HepG2 (cell line): ENCODE data around the gene AGXT. TPM values are rescaled to one million over a fixed set of nuclear protein-coding genes. Genes with fewer than 3 reads are reported as not detected.

Experiments used
- ATAC-seq: fragments of 200-7000 bp; cut with Tn5 transposase; 3 replicates; pipeline ENCODE4 v1.9.1; 2020; ENCODE audit warnings: mild to moderate bottlenecking, moderate library complexity
- BruUV-seq: library from RNA; stranded (reverse); fragments of 400-500 nt; replicated peaks from 2 replicates; lab custom pipeline; 2021; lab: Mats Ljungman, UMichigan
- CTCF ChIA-PET: fragments of 300-600 bp; formaldehyde crosslinking; extraction: SDS; loops from one replicate; lab custom pipeline; 2021; ENCODE audit warnings: low total read pairs, inconsistent platforms, low intra/inter-chr PET ratio; lab: Yijun Ruan, JAX
- POLR2A ChIA-PET: fragments of 350-600 bp; sonication (Branson Sonifier 250); formaldehyde crosslinking; loops from one replicate; lab custom pipeline; 2020; ENCODE audit warnings: antibody characterized with exemption, inconsistent platforms; lab: Yijun Ruan, JAX
- DNase-seq: peaks from one replicate; pipeline ENCODE4 v3.0.0-alpha.2; 2015; ENCODE audit warnings: low spot score
- FAIRE-seq: peaks from 3 replicates; lab custom pipeline; 2011; peaks lifted over from hg19 to GRCh38; lab: Jason Lieb, UNC
- H2AFZ ChIP-seq: one replicate; pipeline ENCODE4 v1.6.1; 2011; ENCODE audit warnings: low read length, inconsistent platforms
- H3K27ac ChIP-seq: fragments of 300-600 bp; 3 replicates; pipeline ENCODE4 v1.8.0; 2011; ENCODE audit warnings: mixed run types, mild to moderate bottlenecking, mixed read lengths, low read length, inconsistent platforms; ENCODE audit not compliant: insufficient read depth; ENCODE audit errors: extremely low read length
- H3K27me3 ChIP-seq, 2 experiments: fragments of 200-600 bp in 1 of 2; 2 replicates in 1 of 2; 3 replicates in 1 of 2; pipeline versions ENCODE4 v1.6.0 to v1.8.0; 2011; ENCODE audit warnings: low read length in 2 of 2, mild to moderate bottlenecking in 2 of 2, moderate library complexity in 2 of 2, inconsistent platforms in 1 of 2; ENCODE audit not compliant: insufficient read depth in 2 of 2, control insufficient read depth in 1 of 2
- H3K36me3 ChIP-seq, 2 experiments: fragments of 200-600 bp in 1 of 2; replicated peaks in 1 of 2; 2 replicates in 1 of 2; 3 replicates in 1 of 2; pipeline versions ENCODE4 v1.5.1 to v1.8.0; 2011; ENCODE audit warnings: low read length in 2 of 2, inconsistent platforms in 1 of 2; ENCODE audit not compliant: insufficient read depth in 2 of 2, control insufficient read depth in 1 of 2
- H3K4me1 ChIP-seq: 2 replicates; pipeline ENCODE4 v1.5.1; 2012; ENCODE audit warnings: low read length, inconsistent platforms; ENCODE audit not compliant: insufficient read depth
- H3K4me2 ChIP-seq: 2 replicates; pipeline ENCODE4 v1.6.0; 2011; ENCODE audit warnings: low read depth, low read length, inconsistent platforms
- H3K4me3 ChIP-seq, 3 experiments: fragments of 200-600 bp in 1 of 3; sonication (generic), shearing (Covaris generic) in 1 of 3; replicated peaks in 1 of 3; 2 replicates each; pipeline ENCODE4 v1.5.1; 2011 to 2016; ENCODE audit warnings: low read length in 3 of 3, inconsistent platforms in 2 of 3, low read depth in 2 of 3, mild to moderate bottlenecking in 2 of 3, control low read depth in 1 of 3, mixed read lengths in 1 of 3; ENCODE audit not compliant: insufficient read depth in 1 of 3
- H3K79me2 ChIP-seq: one replicate; pipeline ENCODE4 v1.6.1; 2011; ENCODE audit warnings: low read length, inconsistent platforms; ENCODE audit not compliant: insufficient read depth
- H3K9ac ChIP-seq: 2 replicates; pipeline ENCODE4 v1.6.0; 2011; ENCODE audit warnings: mild to moderate bottlenecking, low read depth, low read length, inconsistent platforms; ENCODE audit not compliant: insufficient read depth
- H3K9me3 ChIP-seq: 2 replicates; pipeline ENCODE4 v1.5.1; 2012; ENCODE audit warnings: mild to moderate bottlenecking, low read length
- H4K20me1 ChIP-seq: 2 replicates; pipeline ENCODE4 v1.6.0; 2011; ENCODE audit warnings: inconsistent platforms, mild to moderate bottlenecking, low read length, moderate library complexity; ENCODE audit not compliant: insufficient read depth
- ATAD3A ChIP-seq: sonication (generic); formaldehyde crosslinking; IDR thresholded peaks from 2 replicates; pipeline ENCODE4 v1.4.0; 2020; ENCODE audit warnings: missing genetic modification reagents
- ESRRA ChIP-seq: sonication (generic); formaldehyde crosslinking; IDR thresholded peaks from 2 replicates; pipeline ENCODE4 v1.5.1; 2020; ENCODE audit warnings: mild to moderate bottlenecking, low read depth, missing genetic modification reagents
- FOXA1 ChIP-seq, 2 experiments: fragments of 450-650 bp in 1 of 2; sonication (generic) in 1 of 2; formaldehyde crosslinking in 1 of 2; IDR thresholded peaks; 2 replicates each; pipeline versions ENCODE4 v1.4.0 to v1.6.1; 2016 to 2020; ENCODE audit warnings: missing genetic modification reagents in 1 of 2
- HNF4A ChIP-seq: sonication (generic); formaldehyde crosslinking; IDR thresholded peaks from 2 replicates; pipeline ENCODE4 v1.4.0; 2020; ENCODE audit warnings: missing genetic modification reagents
- MYC ChIP-seq: sonication (generic); formaldehyde crosslinking; IDR thresholded peaks from 2 replicates; pipeline ENCODE4 v1.9.0; 2021; ENCODE audit warnings: missing genetic modification reagents, borderline replicate concordance
- NR0B2 ChIP-seq: sonication (generic); formaldehyde crosslinking; IDR thresholded peaks from 2 replicates; pipeline ENCODE4 v1.4.0; 2020; ENCODE audit warnings: mild to moderate bottlenecking, missing genetic modification reagents
- PHB2 ChIP-seq: fragments of 450-650 bp; IDR thresholded peaks from 2 replicates; pipeline ENCODE4 v1.6.1; 2018; ENCODE audit not compliant: partially characterized antibody
- PHF5A ChIP-seq: IDR thresholded peaks from one replicate; pipeline ENCODE4 v1.6.1; 2018; ENCODE audit warnings: low read depth, missing genetic modification reagents; ENCODE audit not compliant: unreplicated experiment
- RARG ChIP-seq: sonication (generic); formaldehyde crosslinking; IDR thresholded peaks from 2 replicates; pipeline ENCODE4 v1.4.0; 2020; ENCODE audit warnings: low read depth, mild to moderate bottlenecking, missing genetic modification reagents
- RXRA ChIP-seq: sonication (generic); formaldehyde crosslinking; IDR thresholded peaks from 2 replicates; pipeline ENCODE4 v1.5.1; 2020; ENCODE audit warnings: missing genetic modification reagents
- SOX6 ChIP-seq, 2 experiments: fragments of 450-650 bp in 1 of 2; sonication (generic) in 1 of 2; formaldehyde crosslinking in 1 of 2; IDR thresholded peaks; 2 replicates each; pipeline versions ENCODE4 v1.4.0 to v1.6.1; 2017 to 2020; ENCODE audit warnings: antibody characterized with exemption in 1 of 2, mild to moderate bottlenecking in 1 of 2, missing genetic modification reagents in 1 of 2
- TAF1 ChIP-seq: sonication (generic); formaldehyde crosslinking; IDR thresholded peaks from 2 replicates; pipeline ENCODE4 v1.4.0; 2020; ENCODE audit warnings: missing genetic modification reagents
- ZHX2 ChIP-seq, 2 experiments: sonication (generic) in 1 of 2; formaldehyde crosslinking in 1 of 2; IDR thresholded peaks; 2 replicates each; pipeline versions ENCODE4 v1.6.1 to v1.9.0; 2014 to 2022; ENCODE audit warnings: antibody characterized with exemption in 1 of 2, borderline replicate concordance in 1 of 2, inconsistent platforms in 1 of 2, low read depth in 1 of 2, missing genetic modification reagents in 1 of 2
- ZNF136 ChIP-seq: sonication (generic); formaldehyde crosslinking; IDR thresholded peaks from 2 replicates; pipeline ENCODE4 v1.8.1; 2022; ENCODE audit warnings: low read depth, mild to moderate bottlenecking, moderate library complexity, missing genetic modification reagents
- ZNF770 ChIP-seq: sonication (generic); formaldehyde crosslinking; IDR thresholded peaks from 2 replicates; pipeline ENCODE4 v1.5.0; 2020; ENCODE audit warnings: mild to moderate bottlenecking, missing genetic modification reagents
- WGBS: methylation state at CpG from one replicate; pipeline ENCODE4 v1.1.6; 2017; ENCODE audit warnings: low lambda C conversion rate; 5-methylcytosine and 5-hydroxymethylcytosine counted together
- in situ Hi-C: cut with HindIII; loops from 2 replicates; pipeline ENCODE4 v1.10.0; 2017; ENCODE audit warnings: low pct_unique_long_range_greater_than_20kb; ENCODE audit not compliant: extremely low pct_ligation_motif_present
- intact Hi-C: fragments of 100-400 bp; cut with micrococcal nuclease; formaldehyde crosslinking; loops from one replicate; pipeline ENCODE4 v1.10.0; 2022; ENCODE audit not compliant: unreplicated experiment
- polyA plus RNA-seq, 8 experiments: library from polyadenylated mRNA; depleted of rRNA in 3 of 8; stranded (reverse) in 7 of 8; unstranded in 1 of 8; fragments of >200 nt; fragmentation: Illumina TruSeq in 4 of 8; extraction: Trizol in 4 of 8; gene quantifications; 2 replicates each; pipeline versions ENCODE4 v1.2.1 to v1.2.3, GENCODE V29; 2011 to 2016; ENCODE audit warnings: low read depth in 4 of 8, missing spikeins in 1 of 8, mixed read lengths in 1 of 8; ENCODE audit not compliant: insufficient read depth in 1 of 8
- total RNA-seq, 5 experiments: library from RNA; depleted of rRNA; stranded (reverse); fragments of >200 nt; fragmentation: Illumina TruSeq; extraction: Trizol; gene quantifications; 2 replicates each; pipeline ENCODE4 v1.2.3, GENCODE V29; 2016; ENCODE audit warnings: low read depth in 1 of 5

Gene AGXT
- total and polyA plus RNA-seq, 2 of the 13 experiments (the other 11 are each of a cell fraction or from before 2014, with no cell fraction given) = 41.9 to 96.1 TPM

- BruUV-seq = no TSS peak
- POLR2A ChIA-PET = interaction anchor here (0.9 to 1.6 kb wide), 2 partner anchors 26 to 45 kb away, joined by 3 to 10 read pairs; no protein-coding TSS in a partner anchor
- WGBS = 28% methylated on average over 9 of the region's 14 CpGs
- intact Hi-C loops = loop anchor here (2.0 kb wide), 1 partner anchor 45 kb away; no protein-coding TSS in a partner anchor
- no peak overlapping the region for H3K9ac ChIP-seq
- H4K20me1 ChIP-seq = no peaks in the 10 kb centered on the region
- no peak overlapping the region for H2AFZ ChIP-seq
- no peaks in the 10 kb centered on the region for H3K36me3 ChIP-seq
- H3K4me1 ChIP-seq = peaks cover 64% of the 10 kb centered on the region
- H3K79me2 ChIP-seq = no peaks in the 10 kb centered on the region
- no peak for DNase-seq
- ATAC-seq = peak; percentile 32
- H3K4me2 ChIP-seq = peak overlapping the region; percentile 45
- no peak overlapping the region for H3K27ac ChIP-seq
- no peak for FAIRE-seq
- in situ Hi-C loops = loop anchor here (5.0 kb wide), 1 partner anchor 45 kb away; no protein-coding TSS in a partner anchor
- H3K4me3 ChIP-seq = no peak overlapping the region; a peak in 1 of 6 replicates
- no peaks in the 10 kb centered on the region for H3K9me3 ChIP-seq
- H3K27me3 ChIP-seq = peaks cover 16 to 58% of the 10 kb centered on the region in 2 experiments
- CTCF ChIA-PET = no interaction called here
- TF ChIP-seq ZNF770 (CRISPR knock-in tag) (peak; percentile 34; the same call in 1 of the 2 replicates), ZHX2 (IDR thresholded peaks at IDR 0.05; ENCODE audit: low read depth) (no peak), ZHX2 (CRISPR knock-in tag; IDR thresholded peaks at IDR 0.05; ENCODE audit: borderline replicate concordance) (no peak), RXRA (0 out of 2 replicates have a peak, but pooled peaks have one; percentile 12), RARG (CRISPR knock-in tag) (no peak), MYC (CRISPR knock-in tag) (0 out of 2 replicates have a peak, but pooled peaks have one; percentile 22), PHB2 (no peak), TAF1 (no peak), ATAD3A (CRISPR knock-in tag) (no peak), PHF5A (CRISPR knock-in tag) (no peak), ZNF136 (CRISPR knock-in tag) (no peak), SOX6 (IDR thresholded peaks at IDR 0.05) (no peak), SOX6 (CRISPR knock-in tag; IDR thresholded peaks at IDR 0.05) (peak; percentile 35; the same call in 1 of the 2 replicates), FOXA1 (IDR thresholded peaks at IDR 0.05) (no peak), FOXA1 (CRISPR knock-in tag; IDR thresholded peaks at IDR 0.05) (no peak), HNF4A (CRISPR knock-in tag) (no peak), ESRRA (CRISPR knock-in tag) (no peak), NR0B2 (CRISPR knock-in tag) (no peak)
Observed at GRCh38 chr2:240901986-240902614, 33.5 kb downstream of the AGXT start.
